ENCODE data around the gene PLCL2. TPM values are rescaled to one million over a fixed set of nuclear protein-coding genes. Genes with fewer than 3 reads are reported as not detected.

Gene PLCL2
- total and polyA plus RNA-seq, 8 donors, result 1.8 to 12.1 (median 7.4) TPM

DNA sequence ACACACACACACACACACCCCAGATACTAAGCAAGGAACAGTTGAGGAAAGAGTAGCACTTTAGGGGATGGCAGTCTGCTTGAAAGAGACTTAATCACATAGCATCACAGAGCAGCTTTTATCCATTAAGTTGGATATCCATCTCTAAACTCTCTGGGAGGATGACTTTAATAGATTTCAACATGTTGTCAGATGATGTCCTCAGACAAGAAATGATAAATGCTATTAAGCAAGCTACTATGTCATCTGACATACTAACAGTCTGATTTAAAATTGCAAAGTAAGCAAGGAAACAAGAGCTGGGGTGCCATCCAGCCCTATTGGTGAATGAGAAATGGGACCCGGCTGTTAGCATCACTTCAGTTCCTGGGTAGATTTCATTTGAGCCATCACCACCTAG lies 136.9 kb downstream of the PLCL2 start:
- no peak for ATAC-seq
- Histone ChIP-seq H3K27ac (no peak overlapping the region), H3K4me3 (no peak overlapping the region), H3K27me3 (no peaks in the 10 kb centered on the region), H3K9me3 (no peaks in the 10 kb centered on the region), H3K36me3 (no peaks in the 10 kb centered on the region), H3K4me1 (no peaks in the 10 kb centered on the region)
- DNase-seq, result no peak
- intact Hi-C loops (cut with DNase I), result loop anchor here in 1 of 3 donors (10.0 kb wide), 2 partner anchors 117 to 417 kb away; partner anchors contain the start of gene DAZL
- FAIRE-seq, result no peak
- 97 to 100% methylated on average over 1 of the region's 1 CpG for WGBS, 2 donors
- TF ChIP-seq, protein P1, sequence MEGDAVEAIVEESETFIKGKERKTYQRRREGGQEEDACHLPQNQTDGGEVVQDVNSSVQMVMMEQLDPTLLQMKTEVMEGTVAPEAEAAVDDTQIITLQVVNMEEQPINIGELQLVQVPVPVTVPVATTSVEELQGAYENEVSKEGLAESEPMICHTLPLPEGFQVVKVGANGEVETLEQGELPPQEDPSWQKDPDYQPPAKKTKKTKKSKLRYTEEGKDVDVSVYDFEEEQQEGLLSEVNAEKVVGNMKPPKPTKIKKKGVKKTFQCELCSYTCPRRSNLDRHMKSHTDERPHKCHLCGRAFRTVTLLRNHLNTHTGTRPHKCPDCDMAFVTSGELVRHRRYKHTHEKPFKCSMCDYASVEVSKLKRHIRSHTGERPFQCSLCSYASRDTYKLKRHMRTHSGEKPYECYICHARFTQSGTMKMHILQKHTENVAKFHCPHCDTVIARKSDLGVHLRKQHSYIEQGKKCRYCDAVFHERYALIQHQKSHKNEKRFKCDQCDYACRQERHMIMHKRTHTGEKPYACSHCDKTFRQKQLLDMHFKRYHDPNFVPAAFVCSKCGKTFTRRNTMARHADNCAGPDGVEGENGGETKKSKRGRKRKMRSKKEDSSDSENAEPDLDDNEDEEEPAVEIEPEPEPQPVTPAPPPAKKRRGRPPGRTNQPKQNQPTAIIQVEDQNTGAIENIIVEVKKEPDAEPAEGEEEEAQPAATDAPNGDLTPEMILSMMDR (IDR thresholded peaks at IDR 0.05), result no peak

GRCh38 chr3:17023006-17023664 lies 138.4 kb downstream of the PLCL2 start:
- no peak overlapping the region for H3K4me3 ChIP-seq
- no peaks in the 10 kb centered on the region for H3K27me3 ChIP-seq
- 79 to 86% methylated on average over 6 of the region's 6 CpGs for WGBS, 2 donors
- FAIRE-seq (no peak), ATAC-seq (peak in 2 of 4 donors; percentile 27 to 68), DNase-seq (no peak)
- TF ChIP-seq, protein P1 (IDR thresholded peaks at IDR 0.05), result no peak
- H3K36me3 ChIP-seq, result no peaks in the 10 kb centered on the region
- intact Hi-C loops (cut with DNase I), result loop anchor here in 1 of 3 donors (10.0 kb wide), 2 partner anchors 118 to 418 kb away; partner anchors contain the start of gene DAZL
- no peaks in the 10 kb centered on the region for H3K9me3 ChIP-seq
- peaks cover 0 to 6% (median 3%) of the 10 kb centered on the region in 3 donors for H3K4me1 ChIP-seq
- no peak overlapping the region for H3K27ac ChIP-seq

DNA sequence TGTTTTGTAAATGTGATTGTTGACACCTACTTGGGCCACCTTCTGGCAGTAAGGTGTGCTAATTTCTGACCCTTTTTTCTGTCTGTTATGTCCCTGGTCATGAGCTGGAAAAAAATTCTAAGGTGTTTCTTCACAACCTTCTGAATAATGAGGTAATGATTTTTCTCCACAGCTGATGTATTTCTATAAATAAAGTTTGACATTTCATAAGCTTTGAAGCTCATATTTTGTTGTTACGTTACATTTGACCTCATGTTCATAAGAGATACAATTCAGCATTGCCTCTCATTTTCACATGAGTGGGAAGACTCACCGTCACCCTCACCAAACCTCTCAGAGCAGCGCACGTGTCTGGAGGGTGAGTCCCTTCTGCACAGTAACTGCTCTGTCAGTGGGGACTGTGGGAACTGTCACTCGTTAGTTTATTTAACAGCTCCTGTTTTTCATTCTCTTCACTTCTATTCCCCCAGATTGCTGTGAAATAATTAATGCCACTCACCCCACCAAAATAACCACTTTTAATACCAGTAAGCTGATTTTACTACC lies 140.9 kb downstream of the PLCL2 start:
- DNase-seq (no peak), ATAC-seq (no peak), FAIRE-seq (no peak)
- Histone ChIP-seq H3K9me3 (no peaks in the 10 kb centered on the region), H3K27ac (no peak overlapping the region), H3K36me3 (no peaks in the 10 kb centered on the region), H3K27me3 (no peaks in the 10 kb centered on the region), H3K4me1 (peaks cover 0 to 6% (median 3%) of the 10 kb centered on the region in 3 donors), H3K4me3 (no peak overlapping the region)
- intact Hi-C loops (cut with DNase I), result loop anchor here in 1 of 3 donors (10.0 kb wide), 2 partner anchors 121 to 421 kb away; partner anchors contain the start of gene DAZL
- WGBS, 2 donors, result 85 to 86% methylated on average over 5 of the region's 5 CpGs
- TF ChIP-seq, protein P1 (IDR thresholded peaks at IDR 0.05), result no peak

DNA sequence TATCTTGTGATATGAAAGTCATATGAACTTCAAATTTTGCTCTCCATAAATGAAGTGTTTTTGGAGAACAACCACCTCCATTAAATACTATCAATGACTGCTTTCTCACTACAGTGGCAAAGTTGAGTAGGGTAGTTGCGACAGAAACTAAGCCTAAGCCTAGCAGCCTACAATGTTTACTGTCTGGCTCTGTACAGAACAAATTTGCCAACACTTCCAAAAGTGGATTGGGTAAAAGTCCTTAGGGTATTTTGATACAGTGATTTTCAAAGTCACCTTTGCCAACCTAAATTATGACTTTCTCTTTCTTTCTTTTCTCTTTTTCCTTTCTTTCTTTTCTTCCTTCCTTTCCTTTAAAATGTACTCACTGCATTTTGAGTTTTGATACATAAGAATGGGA lies 142.6 kb downstream of the PLCL2 start:
- 41 to 42% methylated on average over 1 of the region's 1 CpG for WGBS, 2 donors
- TF ChIP-seq, protein P1 (IDR thresholded peaks at IDR 0.05), result no peak
- Histone ChIP-seq H3K27me3 (no peaks in the 10 kb centered on the region), H3K9me3 (no peaks in the 10 kb centered on the region), H3K4me1 (peaks cover 0 to 6% (median 3%) of the 10 kb centered on the region in 3 donors), H3K4me3 (no peak overlapping the region), H3K36me3 (no peaks in the 10 kb centered on the region), H3K27ac (no peak overlapping the region)
- intact Hi-C loops (cut with DNase I), result loop anchor here in 1 of 3 donors (10.0 kb wide), 2 partner anchors 123 to 423 kb away; partner anchors contain the start of gene DAZL
- FAIRE-seq (no peak), ATAC-seq (peak in 3 of 4 donors; percentile 64 to 71 (median 70)), DNase-seq (no peak)
